ENCODE data around the gene GNPTAB. TPM values are rescaled to one million over a fixed set of nuclear protein-coding genes. Genes with fewer than 3 reads are reported as not detected.
"Not testable (repeated sequence)": the region's sequence is repeated elsewhere in the genome, so short reads cannot be mapped to it uniquely, and the experiment has no call there.

GNPTAB gene
- total RNA-seq, 4 donors from 2014 or later, result 27.1 to 91.6 (median 31.3) TPM

DNA sequence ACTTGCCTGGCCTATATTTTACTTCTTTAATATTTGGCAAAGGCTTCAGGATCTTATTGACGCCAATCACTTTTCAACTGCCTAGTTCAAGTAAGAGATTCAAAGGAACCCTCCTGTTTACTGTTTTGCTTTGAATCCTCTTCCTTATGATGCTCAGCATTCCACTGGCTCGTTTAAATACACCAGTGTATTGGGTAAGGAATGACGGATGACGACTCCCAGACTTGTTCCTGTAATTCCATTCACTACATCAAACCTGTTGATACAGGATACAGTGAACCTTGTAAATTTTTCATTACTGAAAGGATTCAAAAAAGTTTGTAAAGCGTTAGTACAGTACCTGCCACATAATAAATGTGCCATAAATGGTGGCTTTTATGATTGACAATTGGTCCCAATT is 89.8 kb downstream of the GNPTAB start:
- H3K27ac ChIP-seq, result no peak overlapping the region
- H3K9me3 ChIP-seq, result no peaks in the 10 kb centered on the region
- no peak overlapping the region for H3K4me3 ChIP-seq
- H3K4me1 ChIP-seq, result no peaks in the 10 kb centered on the region
- peaks cover 0 to 81% (median 2%) of the 10 kb centered on the region in 3 donors for H3K36me3 ChIP-seq
- no peaks in the 10 kb centered on the region for H3K27me3 ChIP-seq
- DNase-seq, result no peak
- TF ChIP-seq POLR2A (IDR thresholded peaks at IDR 0.05), result no peak

DNA sequence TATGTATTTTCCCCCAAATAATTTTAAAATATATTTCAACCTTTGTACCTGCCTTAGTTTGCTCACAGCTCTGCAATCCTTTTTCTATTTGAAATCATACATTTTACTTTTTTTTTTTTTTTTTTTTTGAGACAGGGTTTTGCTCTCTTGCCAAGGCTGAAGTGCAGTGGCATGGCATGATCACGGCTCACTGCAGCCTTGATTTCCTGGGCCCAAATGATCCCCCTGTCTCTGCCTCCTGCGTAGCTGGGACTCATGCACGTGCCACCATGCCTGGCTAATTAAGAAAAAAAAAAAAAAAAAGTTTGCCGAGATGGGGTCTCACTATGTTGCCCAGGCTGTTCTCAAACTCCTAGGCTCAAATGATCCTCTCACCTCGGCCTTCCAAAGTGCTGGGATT is 90.2 kb downstream of the GNPTAB start:
- no peak for TF ChIP-seq POLR2A (IDR thresholded peaks at IDR 0.05)
- TF ChIP-seq, protein P1, sequence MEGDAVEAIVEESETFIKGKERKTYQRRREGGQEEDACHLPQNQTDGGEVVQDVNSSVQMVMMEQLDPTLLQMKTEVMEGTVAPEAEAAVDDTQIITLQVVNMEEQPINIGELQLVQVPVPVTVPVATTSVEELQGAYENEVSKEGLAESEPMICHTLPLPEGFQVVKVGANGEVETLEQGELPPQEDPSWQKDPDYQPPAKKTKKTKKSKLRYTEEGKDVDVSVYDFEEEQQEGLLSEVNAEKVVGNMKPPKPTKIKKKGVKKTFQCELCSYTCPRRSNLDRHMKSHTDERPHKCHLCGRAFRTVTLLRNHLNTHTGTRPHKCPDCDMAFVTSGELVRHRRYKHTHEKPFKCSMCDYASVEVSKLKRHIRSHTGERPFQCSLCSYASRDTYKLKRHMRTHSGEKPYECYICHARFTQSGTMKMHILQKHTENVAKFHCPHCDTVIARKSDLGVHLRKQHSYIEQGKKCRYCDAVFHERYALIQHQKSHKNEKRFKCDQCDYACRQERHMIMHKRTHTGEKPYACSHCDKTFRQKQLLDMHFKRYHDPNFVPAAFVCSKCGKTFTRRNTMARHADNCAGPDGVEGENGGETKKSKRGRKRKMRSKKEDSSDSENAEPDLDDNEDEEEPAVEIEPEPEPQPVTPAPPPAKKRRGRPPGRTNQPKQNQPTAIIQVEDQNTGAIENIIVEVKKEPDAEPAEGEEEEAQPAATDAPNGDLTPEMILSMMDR (IDR thresholded peaks at IDR 0.05), result no peak
- no peaks in the 10 kb centered on the region for H3K4me1 ChIP-seq
- peaks cover 0 to 77% (median 2%) of the 10 kb centered on the region in 3 donors for H3K36me3 ChIP-seq
- no peaks in the 10 kb centered on the region for H3K9me3 ChIP-seq
- DNase-seq, result no peak
- no peak overlapping the region for H3K27ac ChIP-seq
- H3K4me3 ChIP-seq, result no peak overlapping the region
- H3K27me3 ChIP-seq, result no peaks in the 10 kb centered on the region

DNA sequence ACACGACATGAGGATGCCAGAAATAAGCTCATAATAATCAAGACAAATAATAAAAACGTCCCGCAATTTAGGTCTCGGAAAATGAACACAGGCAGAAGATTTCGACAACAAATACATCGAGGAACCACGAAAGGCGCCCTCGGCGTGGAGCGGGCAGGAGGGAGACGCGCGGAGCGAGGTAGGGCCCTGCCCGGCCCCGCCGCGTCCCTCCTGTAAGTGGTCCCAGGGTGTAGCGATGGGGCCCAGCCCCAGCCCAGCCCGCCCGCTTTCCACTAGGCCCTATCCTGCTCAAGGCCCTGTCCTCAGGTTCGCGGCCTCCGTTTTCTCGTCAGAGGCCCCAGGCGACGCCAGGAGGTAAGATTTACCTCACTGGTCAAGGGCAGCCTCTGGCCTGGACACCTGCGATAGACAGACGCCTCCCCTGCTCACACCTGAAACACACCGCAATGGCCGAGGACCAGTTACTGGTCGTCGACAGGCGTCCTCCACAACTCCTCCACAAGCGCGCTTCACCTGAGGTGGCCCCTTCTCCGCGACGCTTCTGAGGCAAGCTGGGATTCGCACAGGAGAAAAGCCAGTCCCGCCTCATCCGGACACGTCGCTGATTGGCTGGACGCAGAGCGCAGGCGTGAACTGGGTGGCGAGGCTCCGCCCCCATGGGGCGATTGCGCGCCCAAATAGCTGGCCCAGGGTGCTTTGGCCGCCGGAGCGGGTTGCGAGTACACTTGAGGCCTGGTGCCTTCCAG is 91.7 kb downstream of the GNPTAB start, which contains the start of gene SYCP3:
Gene SYCP3 (minus strand): TSS at position 543 of the 746 bp plus-strand sequence. CDS start 1,527 bp downstream, outside the sequence.
- TF ChIP-seq, protein P1 (IDR thresholded peaks at IDR 0.05), result no peak
- no peak for TF ChIP-seq POLR2A (IDR thresholded peaks at IDR 0.05)
- Histone ChIP-seq H3K27me3 (no peaks in the 10 kb centered on the region), H3K4me3 (no peak within 1 kb of the TSS), H3K4me1 (no peaks in the 10 kb centered on the region), H3K36me3 (peaks cover 0 to 69% (median 2%) of the 10 kb centered on the region in 3 donors), H3K9me3 (no peaks in the 10 kb centered on the region), H3K27ac (no peak within 1 kb of the TSS)
- no peak for DNase-seq

DNA sequence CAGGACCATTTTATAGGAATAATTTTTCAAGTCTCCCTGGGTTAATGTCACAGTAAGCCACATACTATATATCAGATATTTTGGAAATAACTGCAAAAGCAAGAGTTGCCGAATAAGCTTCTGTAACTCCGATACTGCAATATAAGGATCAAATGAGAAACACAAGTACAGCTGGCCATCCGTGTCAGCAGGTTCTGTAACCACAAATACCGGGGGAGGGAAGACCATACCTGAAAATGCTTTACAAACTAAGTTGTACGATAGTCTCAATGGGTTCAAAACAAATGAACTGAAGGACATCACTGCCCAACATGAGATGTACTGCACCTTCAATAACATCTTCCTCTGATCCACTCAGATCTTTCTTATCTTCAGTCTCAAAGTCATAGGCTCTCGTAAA is 93.3 kb downstream of the GNPTAB start:
- peaks cover 0 to 60% (median 2%) of the 10 kb centered on the region in 3 donors for H3K36me3 ChIP-seq
- no peaks in the 10 kb centered on the region for H3K9me3 ChIP-seq
- no peak for TF ChIP-seq POLR2A (IDR thresholded peaks at IDR 0.05)
- TF ChIP-seq, protein P1 (IDR thresholded peaks at IDR 0.05), result no peak
- no peak for DNase-seq
- no peak overlapping the region for H3K4me3 ChIP-seq
- no peak overlapping the region for H3K27ac ChIP-seq
- no peaks in the 10 kb centered on the region for H3K27me3 ChIP-seq
- no peaks in the 10 kb centered on the region for H3K4me1 ChIP-seq

DNA sequence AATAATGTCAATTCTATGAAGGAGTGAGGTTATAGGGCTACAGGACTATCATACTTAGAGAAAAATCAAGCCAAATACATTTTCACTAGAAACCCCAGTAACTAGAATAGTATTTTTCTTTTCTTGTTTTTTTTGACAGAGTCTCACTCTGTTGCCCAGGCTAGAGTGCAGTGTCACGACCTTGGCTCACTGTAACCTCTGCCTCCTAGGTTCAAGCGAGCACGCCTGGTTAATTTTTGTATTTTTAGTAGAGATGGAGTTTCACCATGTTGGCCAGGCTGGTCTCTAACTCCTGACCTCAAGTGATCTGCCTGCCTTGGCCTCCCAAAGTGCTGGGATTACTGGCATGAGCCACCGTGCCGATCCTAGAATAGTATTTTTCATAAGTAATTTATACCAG is 96.3 kb downstream of the GNPTAB start:
- H3K9me3 ChIP-seq, H3K27me3 ChIP-seq, H3K27ac ChIP-seq, H3K4me3 ChIP-seq, H3K4me1 ChIP-seq, DNase-seq: not testable (repeated sequence)
- peaks cover 0 to 53% (median 2%) of the 10 kb centered on the region in 3 donors for H3K36me3 ChIP-seq

DNA sequence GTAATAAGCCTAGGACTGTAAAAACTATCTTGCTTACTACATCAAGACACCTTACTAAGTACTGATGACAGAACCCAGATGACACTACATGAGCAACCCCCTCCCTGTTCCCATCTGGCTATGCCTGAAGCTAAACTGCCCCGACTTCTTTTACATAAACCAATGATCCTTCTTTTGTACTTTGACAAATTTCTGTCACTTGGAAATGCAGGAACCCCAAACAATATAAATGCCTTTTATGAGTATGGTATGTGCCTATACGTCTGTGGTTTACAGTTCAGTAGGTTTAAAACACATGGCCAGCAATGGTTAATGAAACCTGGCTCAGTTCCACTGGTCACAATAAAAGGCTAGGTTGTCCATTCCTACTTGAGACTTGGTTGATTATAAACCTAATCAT is 97.6 kb downstream of the GNPTAB start:
- no peak for DNase-seq
- Histone ChIP-seq H3K27me3 (no peaks in the 10 kb centered on the region), H3K27ac (no peak overlapping the region), H3K4me3 (no peak overlapping the region), H3K4me1 (no peaks in the 10 kb centered on the region), H3K36me3 (peaks cover 0 to 51% (median 0%) of the 10 kb centered on the region in 3 donors), H3K9me3 (no peaks in the 10 kb centered on the region)
- no peak for TF ChIP-seq POLR2A (IDR thresholded peaks at IDR 0.05)
- TF ChIP-seq, protein P1 (IDR thresholded peaks at IDR 0.05), result no peak
